Endothelial cell of umbilical vein (primary cell): Measurements from ENCODE around the gene SPTLC2. TPM values are rescaled to one million over a fixed set of nuclear protein-coding genes. Genes with fewer than 3 reads are reported as not detected.
"Not testable (repeated sequence)": the region's sequence is repeated elsewhere in the genome, so short reads cannot be mapped to it uniquely, and the experiment has no call there.

ENCODE experiments used
- BruUV-seq: library from RNA; stranded (reverse); fragments of 400-500 nt; replicated peaks from 2 replicates; lab custom pipeline; 2021; lab: Mats Ljungman, UMichigan
- CTCF ChIA-PET: fragments of 300-600, 350-600 bp; sonication (Branson Sonifier 250); formaldehyde crosslinking; loops from one replicate; lab custom pipeline; 2021; ENCODE audit warnings: antibody characterized with exemption, inconsistent platforms; lab: Charles Lee
- POLR2A ChIA-PET: fragments of 300-600, 350-600 bp; sonication (Branson Sonifier 250); formaldehyde crosslinking; loops from one replicate; lab custom pipeline; 2021; ENCODE audit warnings: antibody characterized with exemption, inconsistent platforms; lab: Charles Lee
- DNase-seq: peaks from one replicate; pipeline ENCODE4 v3.0.0-alpha.2; 2011; ENCODE audit warnings: low read depth, low spot score
- FAIRE-seq: peaks from 2 replicates; lab custom pipeline; 2011; peaks lifted over from hg19 to GRCh38; lab: Jason Lieb, UNC
- H2AFZ ChIP-seq: 2 replicates; pipeline ENCODE4 v1.6.0; 2012; ENCODE audit warnings: low read depth, low read length, control low read depth, inconsistent platforms
- H3K27ac ChIP-seq: 2 replicates; pipeline ENCODE4 v1.5.1; 2011; ENCODE audit warnings: low read depth, mild to moderate bottlenecking, control low read depth, low read length, moderate library complexity; ENCODE audit not compliant: insufficient read depth
- H3K27me3 ChIP-seq, 2 experiments: 2 replicates each; pipeline versions ENCODE4 v1.6.0 to v1.6.1; 2011; ENCODE audit warnings: low read length in 2 of 2, mixed read lengths in 1 of 2; ENCODE audit not compliant: control insufficient read depth in 2 of 2, insufficient read depth in 2 of 2
- H3K36me3 ChIP-seq, 2 experiments: 2 replicates in 1 of 2; 3 replicates in 1 of 2; pipeline ENCODE4 v1.5.1; 2011; ENCODE audit warnings: low read length in 2 of 2, mild to moderate bottlenecking in 1 of 2, moderate library complexity in 1 of 2; ENCODE audit not compliant: control insufficient read depth in 2 of 2, insufficient read depth in 2 of 2; ENCODE audit errors: extremely low read depth in 1 of 2
- H3K4me1 ChIP-seq: 3 replicates; pipeline ENCODE4 v1.5.1; 2011; ENCODE audit warnings: mild to moderate bottlenecking, low read length; ENCODE audit not compliant: control insufficient read depth, insufficient read depth; ENCODE audit errors: extremely low read depth
- H3K4me2 ChIP-seq: 2 replicates; pipeline ENCODE4 v1.6.1; 2011; ENCODE audit warnings: low read length, control low read depth, mixed read lengths; ENCODE audit not compliant: insufficient read depth
- H3K4me3 ChIP-seq, 3 experiments: fragments of 200-600 bp in 1 of 3; sonication (generic), shearing (Covaris generic) in 1 of 3; replicated peaks in 1 of 3; 2 replicates each; pipeline ENCODE4 v1.5.1; 2011 to 2016; ENCODE audit warnings: control low read depth in 3 of 3, low read length in 3 of 3, mild to moderate bottlenecking in 2 of 3, inconsistent platforms in 1 of 3, low read depth in 1 of 3, moderate library complexity in 1 of 3; ENCODE audit not compliant: insufficient read depth in 1 of 3
- H3K79me2 ChIP-seq: 2 replicates; pipeline ENCODE4 v1.6.0; 2012; ENCODE audit warnings: low read length, inconsistent platforms; ENCODE audit not compliant: control insufficient read depth, insufficient read depth
- H3K9ac ChIP-seq: replicated peaks from 2 replicates; pipeline ENCODE3; 2011; ENCODE audit warnings: low read length, control low read depth; ENCODE audit not compliant: insufficient read depth; ENCODE audit errors: extremely low read depth
- H3K9me1 ChIP-seq: replicated peaks from 3 replicates; pipeline ENCODE4 v1.6.0; 2011; ENCODE audit warnings: mild to moderate bottlenecking, low read length; ENCODE audit not compliant: control insufficient read depth, insufficient read depth; ENCODE audit errors: extremely low read depth
- H3K9me3 ChIP-seq: replicated peaks from 2 replicates; pipeline ENCODE4 v1.5.1; 2012; ENCODE audit warnings: low read length, inconsistent platforms; ENCODE audit not compliant: control insufficient read depth, insufficient read depth
- H4K20me1 ChIP-seq: replicated peaks from 2 replicates; pipeline ENCODE3; 2011; ENCODE audit warnings: mild to moderate bottlenecking, low read length; ENCODE audit not compliant: control insufficient read depth, insufficient read depth; ENCODE audit errors: extremely low read depth
- EZH2 ChIP-seq: IDR thresholded peaks from 2 replicates; pipeline ENCODE4 v1.6.1; 2012; ENCODE audit warnings: borderline replicate concordance, low read depth, mild to moderate bottlenecking, moderate library complexity, low read length, inconsistent platforms; ENCODE audit not compliant: severe bottlenecking
- FOS ChIP-seq: IDR thresholded peaks from 2 replicates; pipeline ENCODE4 v1.6.1; 2011; ENCODE audit warnings: mild to moderate bottlenecking, low read length, moderate library complexity, borderline replicate concordance; ENCODE audit not compliant: insufficient read depth
- GATA2 ChIP-seq: IDR thresholded peaks from 2 replicates; pipeline ENCODE4 v1.7.0; 2011; ENCODE audit warnings: low read depth, mild to moderate bottlenecking, moderate library complexity, mixed read lengths, low read length; ENCODE audit not compliant: insufficient read length, insufficient read depth
- JUN ChIP-seq: IDR thresholded peaks from 2 replicates; pipeline ENCODE4 v1.6.1; 2011; ENCODE audit warnings: borderline replicate concordance, low read depth; ENCODE audit not compliant: insufficient read length, insufficient read depth
- POLR2A ChIP-seq: IDR thresholded peaks from 2 replicates; pipeline ENCODE4 v1.6.1; 2012; ENCODE audit warnings: low read depth, mild to moderate bottlenecking, control low read depth, low read length
- POLR2AphosphoS5 ChIP-seq: IDR thresholded peaks from 2 replicates; pipeline ENCODE4 v1.6.1; 2012; ENCODE audit warnings: low read depth, mild to moderate bottlenecking, control low read depth, low read length, moderate library complexity; ENCODE audit not compliant: insufficient read depth
- dilution Hi-C: fragments of 300-500 bp; cut with MboI; formaldehyde crosslinking; loops from one replicate; pipeline ENCODE4 v1.15.0; 2019; ENCODE audit warnings: low sequenced_read_pairs; ENCODE audit not compliant: extremely low pct_ligation_motif_present
- intact Hi-C: fragments of 100-400 bp; cut with micrococcal nuclease; formaldehyde crosslinking; loops from one replicate; pipeline ENCODE4 v1.10.0; 2022
- polyA plus RNA-seq, 4 experiments: library from polyadenylated mRNA; depleted of rRNA in 3 of 4; stranded (reverse) in 3 of 4; unstranded in 1 of 4; fragments of >200 nt; gene quantifications; 2 replicates each; pipeline versions ENCODE4 v1.2.1 to v1.2.3, GENCODE V29; 2011 to 2012; ENCODE audit warnings: missing spikeins in 1 of 4
- total RNA-seq: library from RNA; stranded (reverse); gene quantifications from 2 replicates; pipeline ENCODE4 v1.2.3, GENCODE V29; 2021

Gene SPTLC2
- total and polyA plus RNA-seq, 2 donors (not counting 3 experiments of a cell fraction or from before 2014, with no cell fraction given), result 19.1 to 71.3 TPM

- no peak overlapping the region for H3K4me3 ChIP-seq
- H3K4me1 ChIP-seq, result peaks cover 5% of the 10 kb centered on the region
- H2AFZ ChIP-seq, result no peak overlapping the region
- no peaks in the 10 kb centered on the region for H4K20me1 ChIP-seq
- no peaks in the 10 kb centered on the region for H3K9me3 ChIP-seq
- no TSS peak for BruUV-seq
- no peaks in the 10 kb centered on the region for H3K27me3 ChIP-seq
- H3K9me1 ChIP-seq, result no peaks in the 10 kb centered on the region
- DNase-seq (peak; percentile 18), FAIRE-seq (no peak)
- POLR2A ChIA-PET, result no interaction called here
- no peak overlapping the region for H3K4me2 ChIP-seq
- H3K79me2 ChIP-seq, result no peaks in the 10 kb centered on the region
- CTCF ChIA-PET, result no interaction called here
- dilution Hi-C loops, result no loop called here
- H3K9ac ChIP-seq, result no peak overlapping the region
- H3K27ac ChIP-seq, result no peak overlapping the region
- intact Hi-C loops, result no loop called here
- no peaks in the 10 kb centered on the region for H3K36me3 ChIP-seq
- TF ChIP-seq FOS (no peak), POLR2A (no peak), EZH2 (no peak), JUN (no peak), GATA2 (no peak), POLR2AphosphoS5 (no peak)
Measured at GRCh38 chr14:77663293-77663692, 46.9 kb upstream of the SPTLC2 start.

GRCh38 chr14:77661562-77661961, 45.1 kb upstream of the SPTLC2 start:
- H3K9me3 ChIP-seq, POLR2A ChIA-PET, intact Hi-C loops: not testable (repeated sequence)

More at GRCh38 chr14:77661562-77661961, 45.1 kb upstream of the SPTLC2 start:
- H3K4me2 ChIP-seq, dilution Hi-C loops, H3K79me2 ChIP-seq, H3K9me1 ChIP-seq, DNase-seq, BruUV-seq, H3K27ac ChIP-seq, H3K9ac ChIP-seq, H2AFZ ChIP-seq, H3K27me3 ChIP-seq, H3K36me3 ChIP-seq, FAIRE-seq, H4K20me1 ChIP-seq, CTCF ChIA-PET, H3K4me3 ChIP-seq: not testable (repeated sequence)
- peaks cover 12% of the 10 kb centered on the region for H3K4me1 ChIP-seq
